MM.1S (cell line): ENCODE results near the gene NME5.

Source experiments
- DNase-seq: peaks from one replicate; pipeline ENCODE4 v3.0.0-alpha.2; 2015
- H2AFZ ChIP-seq: fragments of 300-600 bp; sonication (generic); 2 replicates; pipeline ENCODE4 v1.6.0; 2016; ENCODE audit warnings: antibody characterized with exemption, low read length
- H3F3A ChIP-seq: fragments of 300-600 bp; sonication (generic); 2 replicates; pipeline ENCODE4 v1.6.1; 2016; ENCODE audit warnings: mild to moderate bottlenecking, antibody characterized with exemption, low read length, moderate library complexity, mixed read lengths; ENCODE audit not compliant: insufficient read depth
- H3K27ac ChIP-seq: fragments of 300-600 bp; sonication (generic); 2 replicates; pipeline ENCODE4 v1.5.1; 2016; ENCODE audit warnings: mild to moderate bottlenecking, low read length
- H3K27me3 ChIP-seq: fragments of 300-600 bp; sonication (generic); replicated peaks from 2 replicates; pipeline ENCODE4 v1.6.0; 2016; ENCODE audit warnings: low read length; ENCODE audit not compliant: insufficient read depth
- H3K36me3 ChIP-seq: fragments of 300-600 bp; sonication (generic); replicated peaks from 2 replicates; pipeline ENCODE4 v1.6.1; 2016; ENCODE audit warnings: mild to moderate bottlenecking, low read length, mixed read lengths; ENCODE audit not compliant: insufficient read depth
- H3K4me1 ChIP-seq: fragments of 300-600 bp; sonication (generic); 2 replicates; pipeline ENCODE4 v1.6.1; 2016; ENCODE audit warnings: low read length, mixed read lengths
- H3K4me2 ChIP-seq: fragments of 300-600 bp; sonication (generic); 2 replicates; pipeline ENCODE4 v1.6.0; 2016; ENCODE audit warnings: low read depth, low read length
- H3K4me3 ChIP-seq: fragments of 300-600 bp; sonication (generic); 2 replicates; pipeline ENCODE4 v1.5.1; 2016; ENCODE audit warnings: low read length, mixed read lengths
- H3K79me2 ChIP-seq: fragments of 300-600 bp; sonication (generic); 2 replicates; pipeline ENCODE4 v1.6.1; 2016; ENCODE audit warnings: mixed run types, low read length, mixed read lengths
- H3K9ac ChIP-seq: fragments of 300-600 bp; sonication (generic); 2 replicates; pipeline ENCODE4 v1.6.1; 2016; ENCODE audit warnings: low read length, mixed read lengths
- H3K9me2 ChIP-seq: fragments of 300-600 bp; sonication (generic); replicated peaks from 2 replicates; pipeline ENCODE4 v1.6.1; 2016; ENCODE audit warnings: mild to moderate bottlenecking, low read length, mixed read lengths; ENCODE audit not compliant: insufficient read depth
- H3K9me3 ChIP-seq: fragments of 300-600 bp; sonication (generic); replicated peaks from 2 replicates; pipeline ENCODE4 v1.6.1; 2016; ENCODE audit warnings: mild to moderate bottlenecking, low read length, mixed read lengths; ENCODE audit not compliant: insufficient read depth
- H4K20me1 ChIP-seq: fragments of 300-600 bp; sonication (generic); 2 replicates; pipeline ENCODE4 v1.6.1; 2016; ENCODE audit warnings: mild to moderate bottlenecking, low read length, moderate library complexity, mixed read lengths; ENCODE audit not compliant: insufficient read depth
- EZH2 ChIP-seq: fragments of 300-600 bp; sonication (generic); optimal IDR thresholded peaks from 2 replicates; pipeline ENCODE3; 2017; ENCODE audit warnings: low read depth, mild to moderate bottlenecking, antibody characterized with exemption, low read length, mixed read lengths
- EZH2phosphoT487 ChIP-seq: fragments of 300-600 bp; sonication (generic); IDR thresholded peaks from 2 replicates; pipeline ENCODE4 v1.6.1; 2018; ENCODE audit warnings: antibody characterized with exemption, low read length
- TF ChIP-seq, protein P1 (sequence below): fragments of 300-600 bp; sonication (generic); IDR thresholded peaks from 2 replicates; pipeline ENCODE4 v1.5.1; 2016; ENCODE audit warnings: antibody characterized with exemption, low read length, mixed read lengths

Gene NME5

GRCh38 chr5:138111181-138111580, 28.0 kb downstream of the NME5 start:
- TF ChIP-seq EZH2phosphoT487 (no peak), EZH2 (no peak)
- H3K4me1 ChIP-seq = no peaks in the 10 kb centered on the region
- H3K9ac ChIP-seq = no peak overlapping the region
- no peak overlapping the region for H3K4me3 ChIP-seq
- no peaks in the 10 kb centered on the region for H3K79me2 ChIP-seq
- H3K9me3 ChIP-seq = no peaks in the 10 kb centered on the region
- no peak overlapping the region for H3K4me2 ChIP-seq
- H3K36me3 ChIP-seq = no peaks in the 10 kb centered on the region
- H2AFZ ChIP-seq = no peak overlapping the region
- H3K9me2 ChIP-seq = no peaks in the 10 kb centered on the region
- H4K20me1 ChIP-seq = no peaks in the 10 kb centered on the region
- no peaks in the 10 kb centered on the region for H3K27me3 ChIP-seq
- no peak overlapping the region for H3K27ac ChIP-seq
- DNase-seq = no peak
- H3F3A ChIP-seq = no peaks in the 10 kb centered on the region

- Histone ChIP-seq H2AFZ (no peak overlapping the region), H3K79me2 (no peaks in the 10 kb centered on the region)
- no peak for DNase-seq
Observed at GRCh38 chr5:138110266-138110963, 28.8 kb downstream of the NME5 start.

DNA sequence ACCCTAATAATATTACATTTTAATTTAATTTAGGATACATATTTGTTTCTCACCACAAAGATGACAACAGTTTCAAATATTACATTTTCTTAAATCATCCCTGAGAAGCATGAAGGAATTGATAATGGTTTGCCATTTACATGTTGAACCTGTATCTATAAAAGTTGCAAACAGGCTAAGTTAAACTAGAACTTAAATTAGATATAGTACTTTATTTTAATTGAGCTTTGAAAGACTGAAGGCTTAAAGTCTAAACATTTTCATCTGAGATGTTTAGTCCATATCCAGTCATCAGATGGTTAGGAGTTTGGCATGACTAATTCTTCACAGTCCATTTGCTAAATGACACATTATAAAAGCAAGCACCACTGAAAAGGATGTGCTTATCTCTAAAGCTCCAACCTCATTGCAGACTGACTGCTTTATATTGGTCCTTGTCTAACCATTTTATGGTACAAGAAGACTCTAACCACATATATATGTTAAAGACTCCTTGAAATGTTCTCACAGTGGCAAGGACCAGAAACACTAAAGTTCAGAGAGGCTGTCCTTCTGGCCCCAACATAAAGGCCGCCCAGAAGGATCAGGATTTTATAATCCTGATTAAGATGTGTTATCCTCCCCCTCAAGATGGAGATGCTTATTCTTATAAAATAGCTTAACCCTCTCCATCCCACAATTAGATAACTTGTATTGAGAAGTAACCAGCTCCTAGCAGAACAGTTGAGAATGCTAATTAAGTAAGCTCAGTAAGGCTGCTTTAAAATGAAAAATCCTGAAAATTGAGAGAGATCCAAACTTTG, 29.6 kb downstream of the NME5 start:
- Histone ChIP-seq H3K79me2 (no peaks in the 10 kb centered on the region), H3K4me3 (no peak overlapping the region), H3K27me3 (no peaks in the 10 kb centered on the region), H3K9me2 (no peaks in the 10 kb centered on the region), H2AFZ (no peak overlapping the region), H3K4me1 (no peaks in the 10 kb centered on the region), H3K9ac (no peak overlapping the region), H4K20me1 (no peaks in the 10 kb centered on the region), H3K4me2 (no peak overlapping the region), H3K27ac (no peak overlapping the region), H3K9me3 (no peaks in the 10 kb centered on the region), H3F3A (no peaks in the 10 kb centered on the region), H3K36me3 (no peaks in the 10 kb centered on the region)
- TF ChIP-seq, protein P1, sequence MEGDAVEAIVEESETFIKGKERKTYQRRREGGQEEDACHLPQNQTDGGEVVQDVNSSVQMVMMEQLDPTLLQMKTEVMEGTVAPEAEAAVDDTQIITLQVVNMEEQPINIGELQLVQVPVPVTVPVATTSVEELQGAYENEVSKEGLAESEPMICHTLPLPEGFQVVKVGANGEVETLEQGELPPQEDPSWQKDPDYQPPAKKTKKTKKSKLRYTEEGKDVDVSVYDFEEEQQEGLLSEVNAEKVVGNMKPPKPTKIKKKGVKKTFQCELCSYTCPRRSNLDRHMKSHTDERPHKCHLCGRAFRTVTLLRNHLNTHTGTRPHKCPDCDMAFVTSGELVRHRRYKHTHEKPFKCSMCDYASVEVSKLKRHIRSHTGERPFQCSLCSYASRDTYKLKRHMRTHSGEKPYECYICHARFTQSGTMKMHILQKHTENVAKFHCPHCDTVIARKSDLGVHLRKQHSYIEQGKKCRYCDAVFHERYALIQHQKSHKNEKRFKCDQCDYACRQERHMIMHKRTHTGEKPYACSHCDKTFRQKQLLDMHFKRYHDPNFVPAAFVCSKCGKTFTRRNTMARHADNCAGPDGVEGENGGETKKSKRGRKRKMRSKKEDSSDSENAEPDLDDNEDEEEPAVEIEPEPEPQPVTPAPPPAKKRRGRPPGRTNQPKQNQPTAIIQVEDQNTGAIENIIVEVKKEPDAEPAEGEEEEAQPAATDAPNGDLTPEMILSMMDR = no peak
- TF ChIP-seq EZH2 (no peak), EZH2phosphoT487 (no peak)
- DNase-seq = no peak

More at GRCh38 chr5:138110266-138110963, 28.8 kb downstream of the NME5 start:
- no peak overlapping the region for H3K4me3 ChIP-seq
- H3F3A ChIP-seq = no peaks in the 10 kb centered on the region
- H3K4me2 ChIP-seq = no peak overlapping the region
- no peaks in the 10 kb centered on the region for H3K9me2 ChIP-seq
- no peaks in the 10 kb centered on the region for H3K36me3 ChIP-seq
- no peak overlapping the region for H3K9ac ChIP-seq
- H3K9me3 ChIP-seq = no peaks in the 10 kb centered on the region
- TF ChIP-seq EZH2 = no peak
- TF ChIP-seq, protein P1 = no peak
- TF ChIP-seq EZH2phosphoT487 = no peak
- no peaks in the 10 kb centered on the region for H4K20me1 ChIP-seq
- H3K27ac ChIP-seq = no peak overlapping the region
- no peaks in the 10 kb centered on the region for H3K4me1 ChIP-seq
- no peaks in the 10 kb centered on the region for H3K27me3 ChIP-seq
